Mesendoderm (in vitro differentiated cells): ENCODE results near the gene DLGAP4.

ENCODE experiments used
- DNase-seq: peaks from one replicate; pipeline ENCODE4 v3.0.0; 2013
- H2AK5ac ChIP-seq: 2 replicates; pipeline ENCODE4 v1.6.1; 2013; ENCODE audit warnings: low read length, inconsistent platforms
- H2BK120ac ChIP-seq: 2 replicates; pipeline ENCODE4 v1.6.1; 2013; ENCODE audit warnings: low read depth, mild to moderate bottlenecking, low read length, moderate library complexity, mixed read lengths
- H2BK15ac ChIP-seq: replicated peaks from 2 replicates; pipeline ENCODE4 v1.6.1; 2013; ENCODE audit warnings: low read depth, mild to moderate bottlenecking, moderate library complexity
- H2BK5ac ChIP-seq: 2 replicates; pipeline ENCODE4 v1.6.1; 2013; ENCODE audit warnings: low read length, inconsistent platforms
- H3K18ac ChIP-seq: 2 replicates; pipeline ENCODE4 v1.6.1; 2013; ENCODE audit warnings: mild to moderate bottlenecking, low read length, mixed read lengths
- H3K23ac ChIP-seq: one replicate; pipeline ENCODE4 v1.6.1; 2013; ENCODE audit warnings: low read length
- H3K27ac ChIP-seq: 2 replicates; pipeline ENCODE4 v1.5.1; 2013; ENCODE audit warnings: low read depth, mild to moderate bottlenecking, inconsistent platforms, low read length, moderate library complexity
- H3K27me3 ChIP-seq: 2 replicates; pipeline ENCODE4 v1.6.1; 2013; ENCODE audit warnings: low read length, control low read depth, mild to moderate bottlenecking, inconsistent platforms; ENCODE audit not compliant: insufficient read depth, poor library complexity
- H3K36me3 ChIP-seq: 2 replicates; pipeline ENCODE4 v1.6.1; 2013; ENCODE audit warnings: low read length, inconsistent platforms; ENCODE audit not compliant: control insufficient read depth, insufficient read depth
- H3K4ac ChIP-seq: one replicate; pipeline ENCODE4 v1.6.1; 2013; ENCODE audit warnings: low read depth, mild to moderate bottlenecking, low read length, moderate library complexity
- H3K4me1 ChIP-seq: 2 replicates; pipeline ENCODE4 v1.6.1; 2013; ENCODE audit warnings: low read depth, low read length, inconsistent platforms; ENCODE audit not compliant: control insufficient read depth
- H3K4me2 ChIP-seq: 2 replicates; pipeline ENCODE4 v1.6.1; 2013; ENCODE audit warnings: low read length
- H3K4me3 ChIP-seq: 2 replicates; pipeline ENCODE4 v1.5.1; 2013; ENCODE audit warnings: mild to moderate bottlenecking, low read length
- H3K56ac ChIP-seq: one replicate; pipeline ENCODE4 v1.6.1; 2013; ENCODE audit warnings: low read length
- H3K79me1 ChIP-seq: 2 replicates; pipeline ENCODE4 v1.6.1; 2013; ENCODE audit warnings: low read length, inconsistent platforms
- H3K79me2 ChIP-seq: 2 replicates; pipeline ENCODE4 v1.6.1; 2013; ENCODE audit warnings: mild to moderate bottlenecking, low read length; ENCODE audit not compliant: control insufficient read depth, insufficient read depth
- H3K9ac ChIP-seq: 2 replicates; pipeline ENCODE4 v1.6.1; 2013; ENCODE audit warnings: low read length, inconsistent platforms
- H4K5ac ChIP-seq: one replicate; pipeline ENCODE4 v1.6.1; 2013; ENCODE audit warnings: low read length
- H4K8ac ChIP-seq: one replicate; pipeline ENCODE4 v1.6.1; 2013; ENCODE audit warnings: low read depth, mild to moderate bottlenecking, control low read depth, low read length, moderate library complexity
- WGBS: extraction: QIAGEN DNeasy Blood & Tissue Kit; methylation state at CpG from one replicate; pipeline ENCODE4 v1.1.7; 2013; ENCODE audit warnings: low lambda C conversion rate, missing lambda C conversion rate; ENCODE audit not compliant: insufficient coverage; ENCODE audit errors: extremely low coverage; 5-methylcytosine and 5-hydroxymethylcytosine counted together

DLGAP4 gene

GRCh38 chr20:36565520-36565919, 259.4 kb downstream of the DLGAP4 start:
- no peak overlapping the region for H3K18ac ChIP-seq
- H2BK120ac ChIP-seq = no peak overlapping the region
- no peak overlapping the region for H2AK5ac ChIP-seq
- peaks cover 6% of the 10 kb centered on the region for H3K4me1 ChIP-seq
- no peak overlapping the region for H3K27ac ChIP-seq
- H3K79me2 ChIP-seq = no peaks in the 10 kb centered on the region
- H3K4me2 ChIP-seq = no peak overlapping the region
- H2BK15ac ChIP-seq = no peak overlapping the region
- H3K36me3 ChIP-seq = no peaks in the 10 kb centered on the region
- no peak overlapping the region for H2BK5ac ChIP-seq
- no peak overlapping the region for H3K4me3 ChIP-seq
- H3K27me3 ChIP-seq = no peaks in the 10 kb centered on the region
- DNase-seq = no peak
- H3K56ac ChIP-seq = no peak overlapping the region
- no peak overlapping the region for H3K23ac ChIP-seq
- no peak overlapping the region for H4K5ac ChIP-seq
- no CpG with 5 or more reads among the region's 3 CpGs for WGBS
- H3K9ac ChIP-seq = no peak overlapping the region
- no peaks in the 10 kb centered on the region for H3K79me1 ChIP-seq
- H3K4ac ChIP-seq = no peak overlapping the region
- no peak overlapping the region for H4K8ac ChIP-seq

GRCh38 chr20:36569847-36570429, 263.8 kb downstream of the DLGAP4 start:
- no peak overlapping the region for H3K4me3 ChIP-seq
- peaks cover 7% of the 10 kb centered on the region for H3K4me1 ChIP-seq
- H3K56ac ChIP-seq = peak overlapping the region; percentile 34
- H2BK15ac ChIP-seq = no peak overlapping the region
- H3K36me3 ChIP-seq = no peaks in the 10 kb centered on the region
- peaks cover 6% of the 10 kb centered on the region for H3K79me2 ChIP-seq
- H2BK120ac ChIP-seq = no peak overlapping the region
- no peak overlapping the region for H2BK5ac ChIP-seq
- H3K23ac ChIP-seq = no peak overlapping the region
- H3K18ac ChIP-seq = peak overlapping the region; percentile 61
- no CpG with 5 or more reads among the region's 7 CpGs for WGBS
- no peaks in the 10 kb centered on the region for H3K27me3 ChIP-seq
- no peak overlapping the region for H2AK5ac ChIP-seq
- no peak overlapping the region for H3K9ac ChIP-seq
- DNase-seq = peak; percentile 78
- H4K5ac ChIP-seq = no peak overlapping the region
- H3K4me2 ChIP-seq = no peak overlapping the region
- no peak overlapping the region for H4K8ac ChIP-seq
- no peak overlapping the region for H3K4ac ChIP-seq
- no peaks in the 10 kb centered on the region for H3K79me1 ChIP-seq
- no peak overlapping the region for H3K27ac ChIP-seq

- Histone ChIP-seq H3K4ac (peak overlapping the region; percentile 98), H3K27me3 (no peaks in the 10 kb centered on the region), H3K79me2 (peaks cover 23% of the 10 kb centered on the region), H3K9ac (peak overlapping the region; percentile 92), H2BK15ac (peak overlapping the region; percentile 80), H2BK5ac (peak overlapping the region; percentile 94), H3K4me2 (peak overlapping the region; percentile 79), H3K4me1 (peaks cover 7% of the 10 kb centered on the region), H3K79me1 (no peaks in the 10 kb centered on the region), H4K5ac (no peak overlapping the region), H3K4me3 (no peak overlapping the region), H3K27ac (peak overlapping the region; percentile 95), H4K8ac (peak overlapping the region; percentile 7), H3K18ac (peak overlapping the region; percentile 98), H3K36me3 (no peaks in the 10 kb centered on the region), H3K56ac (peak overlapping the region; percentile 96), H2BK120ac (peak overlapping the region; percentile 79), H3K23ac (no peak overlapping the region), H2AK5ac (peak overlapping the region; percentile 33)
- peak; percentile 93 for DNase-seq
- WGBS = no CpG with 5 or more reads among the region's 17 CpGs
Measured at GRCh38 chr20:36571564-36572504, 265.7 kb downstream of the DLGAP4 start.

GRCh38 chr20:36572701-36573102, 266.6 kb downstream of the DLGAP4 start:
- Histone ChIP-seq H2AK5ac (peak overlapping the region; percentile 78), H3K4me1 (peaks cover 7% of the 10 kb centered on the region), H3K79me2 (peaks cover 28% of the 10 kb centered on the region), H3K79me1 (peaks cover under 1% of the 10 kb centered on the region), H2BK120ac (peak overlapping the region; percentile 79), H4K5ac (peak overlapping the region; percentile 59), H3K23ac (peak overlapping the region; percentile 15), H3K36me3 (no peaks in the 10 kb centered on the region), H2BK15ac (peak overlapping the region; percentile 80), H3K27me3 (no peaks in the 10 kb centered on the region), H4K8ac (peak overlapping the region; percentile 95), H3K4me3 (peak overlapping the region; percentile 65), H3K4ac (peak overlapping the region; percentile 98), H3K27ac (peak overlapping the region; percentile 95), H3K4me2 (peak overlapping the region; percentile 79), H3K56ac (peak overlapping the region; percentile 96), H3K9ac (peak overlapping the region; percentile 92), H2BK5ac (peak overlapping the region; percentile 94), H3K18ac (peak overlapping the region; percentile 98)
- peak; percentile 80 for DNase-seq
- no CpG with 5 or more reads among the region's 20 CpGs for WGBS

GRCh38 chr20:36573103-36573797, 267.1 kb downstream of the DLGAP4 start, which contains the start of gene TGIF2:
Gene TGIF2, plus strand, starts transcription at chr20:36573597. Its CDS starts 5,178 bp downstream, at chr20:36578775.
- Histone ChIP-seq H3K79me1 (peaks cover 4% of the 10 kb centered on the region), H2BK5ac (peak within 1 kb of the TSS; percentile 94), H4K8ac (peak within 1 kb of the TSS; percentile 95), H2BK15ac (peak within 1 kb of the TSS; percentile 80), H3K9ac (peak within 1 kb of the TSS; percentile 92), H2AK5ac (peak within 1 kb of the TSS; percentile 78), H3K4ac (peak within 1 kb of the TSS; percentile 98), H4K5ac (peak within 1 kb of the TSS; percentile 59), H3K36me3 (no peaks in the 10 kb centered on the region), H3K4me1 (peaks cover 7% of the 10 kb centered on the region), H3K23ac (peak within 1 kb of the TSS; percentile 66), H3K27me3 (no peaks in the 10 kb centered on the region), H3K4me2 (peak within 1 kb of the TSS; percentile 97), H3K27ac (peak within 1 kb of the TSS; percentile 95), H3K79me2 (peaks cover 33% of the 10 kb centered on the region), H3K56ac (peak within 1 kb of the TSS; percentile 96), H3K18ac (peak within 1 kb of the TSS; percentile 99), H2BK120ac (peak within 1 kb of the TSS; percentile 79), H3K4me3 (peak within 1 kb of the TSS; percentile 82)
- DNase-seq = peak; percentile 97
- WGBS = no CpG with 5 or more reads among the region's 80 CpGs
